SJSA1 (cell line): ENCODE data around the gene IQCE. TPM values are rescaled to one million over a fixed set of nuclear protein-coding genes. Genes with fewer than 3 reads are reported as not detected.
A peak's percentile ranks its signal among the peaks of the same experiment; 100 is the strongest.
"Not testable (repeated sequence)": the region's sequence is repeated elsewhere in the genome, so short reads cannot be mapped to it uniquely, and the experiment has no call there.

ENCODE experiments used
- DNase-seq, 2 experiments: peaks; one replicate each; pipeline ENCODE4 v3.0.0-alpha.2; 2015 to 2020; ENCODE audit warnings: low spot score in 2 of 2, low read depth in 1 of 2
- H3K27ac ChIP-seq: fragments of 250-450 bp; sonication (Bioruptor Pico); 2 replicates; pipeline ENCODE4 v1.5.1; 2020; ENCODE audit warnings: mild to moderate bottlenecking, moderate library complexity
- H3K27me3 ChIP-seq: fragments of 250-450 bp; sonication (Bioruptor Pico); replicated peaks from 2 replicates; pipeline ENCODE4 v1.5.1; 2020; ENCODE audit warnings: mild to moderate bottlenecking, moderate library complexity
- H3K36me3 ChIP-seq: fragments of 250-450 bp; sonication (Bioruptor Pico); 2 replicates; pipeline ENCODE4 v1.5.1; 2020; ENCODE audit warnings: mild to moderate bottlenecking
- H3K4me1 ChIP-seq: fragments of 250-450 bp; sonication (Bioruptor Pico); replicated peaks from 2 replicates; pipeline ENCODE4 v1.6.1; 2021; ENCODE audit warnings: mild to moderate bottlenecking
- H3K4me3 ChIP-seq: fragments of 250-450 bp; sonication (Bioruptor Pico); 2 replicates; pipeline ENCODE4 v1.5.1; 2020; ENCODE audit warnings: mild to moderate bottlenecking
- H3K9me3 ChIP-seq: fragments of 250-450 bp; sonication (Bioruptor Pico); replicated peaks from 2 replicates; pipeline ENCODE4 v1.5.1; 2020; ENCODE audit warnings: mild to moderate bottlenecking
- total RNA-seq: library from RNA; depleted of rRNA; stranded (reverse); fragments of >200 nt; shearing (Covaris generic); gene quantifications from 2 replicates; pipeline ENCODE4 v1.2.3, GENCODE V29; 2014

The IQCE gene
- total RNA-seq, 1 experiment from 2014 or later: 10.9 TPM

DNA sequence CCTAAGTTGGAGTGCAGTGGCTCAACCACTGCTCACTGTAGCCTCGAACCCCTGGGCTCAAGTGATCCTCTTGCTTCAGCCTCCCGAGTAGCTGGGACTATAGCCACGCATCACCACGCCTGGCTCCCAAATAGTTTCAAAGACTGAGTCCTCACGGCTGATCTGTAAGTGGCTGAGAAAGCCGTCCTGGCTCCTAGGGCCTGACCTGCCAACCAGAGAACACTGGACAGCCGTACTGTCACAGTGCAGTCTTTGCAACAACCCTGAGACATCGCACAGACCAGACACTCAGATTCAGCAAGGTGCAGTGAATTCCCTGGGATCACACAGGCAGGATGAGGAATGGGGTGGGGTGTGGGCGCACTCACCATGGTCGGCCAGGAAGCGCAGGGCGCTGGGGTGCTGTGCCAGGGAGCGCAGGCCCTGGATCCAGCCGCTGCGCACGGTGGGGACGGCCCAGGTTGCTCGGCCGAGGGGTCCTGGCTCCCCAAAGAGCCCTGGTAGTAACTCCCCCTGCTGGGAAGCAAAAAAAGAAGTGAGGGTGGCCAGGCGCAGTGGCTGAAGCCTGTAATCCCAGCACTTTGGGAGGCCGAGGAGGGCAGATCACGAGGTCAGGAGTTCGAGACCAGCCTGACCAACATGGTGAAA, 14.1 kb upstream of the IQCE start:
- Histone ChIP-seq H3K4me3 (no peak overlapping the region), H3K4me1 (no peaks in the 10 kb centered on the region), H3K27ac (no peak overlapping the region), H3K9me3 (no peaks in the 10 kb centered on the region), H3K27me3 (no peaks in the 10 kb centered on the region), H3K36me3 (peaks cover 52% of the 10 kb centered on the region)
- no peak for DNase-seq

DNA sequence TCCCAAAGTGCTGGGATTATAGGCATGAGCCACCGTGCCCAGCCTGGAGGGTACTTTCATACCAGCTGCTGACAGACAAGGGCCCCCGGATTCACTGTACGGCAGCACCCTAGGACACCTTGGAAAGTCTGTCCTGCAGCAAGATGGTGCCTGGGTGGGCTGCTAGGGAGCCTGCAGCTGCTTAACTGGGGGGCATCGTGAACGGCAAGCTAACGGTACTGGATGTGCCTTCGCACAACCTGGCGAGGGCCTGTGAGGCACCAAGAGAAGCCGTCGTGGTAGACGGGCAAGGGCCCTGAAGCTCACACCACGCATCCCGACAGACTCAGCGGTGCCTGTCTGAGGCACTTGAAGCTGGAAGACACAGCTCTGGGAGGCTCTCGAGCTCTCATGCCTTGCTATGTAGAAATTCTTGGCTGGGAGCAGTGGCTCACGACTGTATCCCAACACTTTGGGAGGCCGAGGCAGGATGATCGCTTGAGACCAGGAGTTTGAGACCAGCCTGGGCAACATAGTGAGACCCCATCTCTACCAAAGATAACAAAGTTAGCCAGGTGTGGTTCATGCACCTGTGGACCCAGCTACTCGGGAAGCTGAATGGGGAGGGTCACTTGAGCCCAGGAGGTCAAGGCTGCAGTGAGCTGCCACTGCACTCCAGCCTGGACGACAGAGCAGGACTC, 12.9 kb upstream of the IQCE start:
- no peak overlapping the region for H3K4me3 ChIP-seq
- no peaks in the 10 kb centered on the region for H3K4me1 ChIP-seq
- H3K27me3 ChIP-seq: no peaks in the 10 kb centered on the region
- H3K36me3 ChIP-seq: peaks cover 51% of the 10 kb centered on the region
- no peak overlapping the region for H3K27ac ChIP-seq
- no peaks in the 10 kb centered on the region for H3K9me3 ChIP-seq
- no peak for DNase-seq

DNA sequence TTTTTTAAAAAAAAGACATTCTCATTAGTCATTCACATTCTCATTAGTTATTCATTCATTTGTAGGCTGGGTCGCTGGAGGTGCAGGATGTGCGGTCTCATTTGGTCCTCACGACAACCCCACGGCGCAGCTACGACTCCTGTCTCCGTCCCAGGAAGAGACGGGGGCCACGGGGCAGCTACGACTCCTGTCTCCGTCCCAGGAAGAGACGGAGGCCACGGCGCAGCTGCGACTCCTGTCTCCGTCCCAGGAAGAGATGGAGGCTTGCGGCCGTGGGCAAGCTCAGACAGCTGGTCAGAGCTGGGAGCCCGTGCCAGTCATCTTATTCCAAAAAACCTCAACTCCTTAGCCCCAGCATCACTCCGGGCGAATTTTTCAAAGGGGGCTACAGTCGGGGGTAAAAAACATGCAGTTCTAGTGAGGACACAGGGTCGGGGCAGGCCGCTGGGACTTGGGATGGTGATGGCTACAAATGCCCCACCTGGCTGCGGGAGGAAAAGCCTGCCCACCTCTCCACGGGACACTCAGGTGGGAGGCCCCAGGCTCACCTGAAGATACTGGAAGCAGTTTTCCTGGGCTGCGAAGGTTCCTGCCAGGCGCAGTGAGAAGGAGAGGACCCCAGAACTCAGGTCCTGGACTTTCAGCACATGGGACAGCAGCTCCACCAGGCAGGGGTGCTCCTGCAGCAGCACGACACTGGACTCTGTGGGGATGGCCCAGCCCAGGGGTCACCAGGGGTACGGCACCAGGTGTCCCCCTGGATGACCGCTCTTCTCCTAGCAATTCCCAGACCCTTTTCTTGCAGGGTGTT, 11.8 kb upstream of the IQCE start:
- no peaks in the 10 kb centered on the region for H3K9me3 ChIP-seq
- H3K4me3 ChIP-seq: no peak overlapping the region
- no peaks in the 10 kb centered on the region for H3K4me1 ChIP-seq
- H3K36me3 ChIP-seq: peaks cover 48% of the 10 kb centered on the region
- H3K27ac ChIP-seq: no peak overlapping the region
- no peak for DNase-seq
- no peaks in the 10 kb centered on the region for H3K27me3 ChIP-seq

DNA sequence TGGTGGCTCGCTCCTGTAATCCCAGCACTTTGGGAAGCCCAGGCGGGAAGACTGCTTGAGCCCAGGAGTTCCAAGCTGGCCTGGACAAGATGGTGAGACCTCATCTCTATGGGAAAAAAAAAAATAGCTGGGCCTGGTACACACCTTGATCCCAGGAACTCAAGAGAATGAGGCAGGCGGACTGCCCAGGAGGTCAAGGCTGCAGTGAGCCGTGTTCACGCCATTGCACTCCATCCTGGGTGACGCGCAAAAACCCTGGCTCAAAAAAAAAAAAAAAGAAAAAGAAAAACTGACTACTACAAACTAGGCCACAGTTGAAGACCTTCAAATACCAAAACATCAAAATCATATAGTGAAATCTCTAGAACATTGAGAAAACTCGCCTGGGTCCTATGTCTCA, 7.4 kb upstream of the IQCE start:
- Histone ChIP-seq H3K27ac (no peak overlapping the region), H3K4me1 (peaks cover 8% of the 10 kb centered on the region), H3K27me3 (no peaks in the 10 kb centered on the region), H3K36me3 (peaks cover 37% of the 10 kb centered on the region), H3K9me3 (no peaks in the 10 kb centered on the region), H3K4me3 (no peak overlapping the region)
- DNase-seq: no peak

DNA sequence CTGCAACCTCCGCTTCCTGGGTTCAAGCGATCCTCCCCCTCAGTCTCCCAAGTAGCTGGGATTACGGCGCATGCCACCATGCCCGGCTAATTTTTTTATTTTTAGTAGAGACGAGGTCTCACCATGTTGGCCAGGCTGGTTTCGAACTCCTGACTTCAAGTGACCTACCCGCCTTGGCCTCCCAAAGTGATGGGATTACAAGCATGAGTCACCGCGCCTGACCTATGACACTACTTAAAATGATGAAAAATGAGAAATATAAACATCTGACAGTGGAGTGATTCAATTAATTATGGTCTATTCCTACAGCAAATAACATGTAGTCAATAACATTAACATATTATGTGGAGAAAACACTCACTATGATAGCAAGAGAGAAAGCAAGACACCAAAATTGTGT, 5.7 kb upstream of the IQCE start:
- no peak overlapping the region for H3K27ac ChIP-seq
- no peak for DNase-seq
- H3K9me3 ChIP-seq: no peaks in the 10 kb centered on the region
- no peak overlapping the region for H3K4me3 ChIP-seq
- no peaks in the 10 kb centered on the region for H3K27me3 ChIP-seq
- H3K4me1 ChIP-seq: peaks cover 8% of the 10 kb centered on the region
- H3K36me3 ChIP-seq: peaks cover 29% of the 10 kb centered on the region

DNA sequence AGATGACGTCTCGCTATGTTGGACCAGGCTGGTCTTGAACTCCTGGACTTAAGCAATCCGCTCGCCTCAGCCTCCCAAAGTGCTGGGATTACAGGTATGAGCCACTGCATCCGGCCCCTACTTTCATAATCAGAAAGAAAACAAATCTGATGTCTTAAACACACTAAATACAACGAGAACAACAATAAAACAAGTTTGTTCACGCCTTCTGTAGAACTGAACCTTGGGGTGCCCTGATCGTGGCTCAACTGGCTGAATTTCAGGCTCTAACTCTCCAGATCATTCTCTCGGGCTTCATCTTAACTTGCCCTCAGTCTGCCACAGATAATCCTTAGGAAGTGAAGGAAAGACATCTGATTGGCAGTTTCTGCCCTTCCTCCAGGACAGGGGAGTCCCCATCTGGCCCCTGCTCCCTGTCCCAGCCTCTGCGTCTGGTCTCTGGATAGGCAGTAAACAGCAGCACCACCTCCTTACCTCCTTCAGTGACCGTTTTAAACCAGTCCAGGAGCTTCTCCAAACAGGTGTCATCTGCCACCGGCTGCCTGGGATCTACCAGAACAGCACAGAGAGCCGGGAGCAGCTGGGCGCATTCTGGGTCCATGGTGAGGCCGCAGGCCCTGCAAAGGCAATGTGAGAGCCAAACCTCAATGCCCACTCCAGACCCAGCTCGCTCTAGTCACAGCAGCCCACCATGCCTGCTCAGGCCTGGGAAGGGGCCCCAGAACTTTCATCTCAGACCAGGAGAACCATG, 4.8 kb upstream of the IQCE start:
- 0 out of 2 replicates have a peak overlapping the region, but pooled peaks have one; percentile 66 for H3K4me3 ChIP-seq
- no peak for DNase-seq
- H3K9me3 ChIP-seq: 0 out of 2 replicates have a peak, but pooled peaks cover under 1% of the 10 kb centered on the region
- no peaks in the 10 kb centered on the region for H3K27me3 ChIP-seq
- peaks cover 14% of the 10 kb centered on the region for H3K4me1 ChIP-seq
- H3K27ac ChIP-seq: no peak overlapping the region
- peaks cover 28% of the 10 kb centered on the region for H3K36me3 ChIP-seq

DNA sequence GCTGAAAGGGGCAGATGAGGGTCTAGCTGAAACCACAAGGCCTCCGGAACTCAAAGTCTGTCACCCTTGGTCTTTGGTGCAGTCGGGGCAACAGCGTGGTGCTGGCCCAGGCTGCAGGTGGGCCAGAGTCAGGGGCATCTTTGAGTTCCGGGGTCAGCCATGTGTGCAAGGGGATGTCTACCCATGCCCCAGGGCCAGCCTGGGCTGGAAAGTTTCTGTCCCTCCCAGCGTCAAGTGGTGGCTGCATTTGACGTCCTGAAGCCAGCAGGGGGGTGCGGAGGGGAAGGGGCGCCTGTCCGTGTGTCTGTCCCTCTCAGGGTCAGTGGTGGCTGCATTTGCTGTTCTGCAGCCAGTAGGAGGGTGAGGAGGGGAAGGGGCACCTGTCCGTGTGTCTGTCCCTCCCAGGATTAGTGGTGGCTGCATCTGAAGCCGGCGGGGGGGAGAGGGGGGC, 4.1 kb upstream of the IQCE start:
- Histone ChIP-seq H3K27ac (no peak overlapping the region), H3K4me3 (peak overlapping the region; percentile 66), H3K4me1 (peaks cover 20% of the 10 kb centered on the region), H3K9me3 (peaks cover 4% of the 10 kb centered on the region; the same call in 1 of the 2 replicates), H3K27me3 (no peaks in the 10 kb centered on the region), H3K36me3 (peaks cover 27% of the 10 kb centered on the region)
- no peak for DNase-seq

DNA sequence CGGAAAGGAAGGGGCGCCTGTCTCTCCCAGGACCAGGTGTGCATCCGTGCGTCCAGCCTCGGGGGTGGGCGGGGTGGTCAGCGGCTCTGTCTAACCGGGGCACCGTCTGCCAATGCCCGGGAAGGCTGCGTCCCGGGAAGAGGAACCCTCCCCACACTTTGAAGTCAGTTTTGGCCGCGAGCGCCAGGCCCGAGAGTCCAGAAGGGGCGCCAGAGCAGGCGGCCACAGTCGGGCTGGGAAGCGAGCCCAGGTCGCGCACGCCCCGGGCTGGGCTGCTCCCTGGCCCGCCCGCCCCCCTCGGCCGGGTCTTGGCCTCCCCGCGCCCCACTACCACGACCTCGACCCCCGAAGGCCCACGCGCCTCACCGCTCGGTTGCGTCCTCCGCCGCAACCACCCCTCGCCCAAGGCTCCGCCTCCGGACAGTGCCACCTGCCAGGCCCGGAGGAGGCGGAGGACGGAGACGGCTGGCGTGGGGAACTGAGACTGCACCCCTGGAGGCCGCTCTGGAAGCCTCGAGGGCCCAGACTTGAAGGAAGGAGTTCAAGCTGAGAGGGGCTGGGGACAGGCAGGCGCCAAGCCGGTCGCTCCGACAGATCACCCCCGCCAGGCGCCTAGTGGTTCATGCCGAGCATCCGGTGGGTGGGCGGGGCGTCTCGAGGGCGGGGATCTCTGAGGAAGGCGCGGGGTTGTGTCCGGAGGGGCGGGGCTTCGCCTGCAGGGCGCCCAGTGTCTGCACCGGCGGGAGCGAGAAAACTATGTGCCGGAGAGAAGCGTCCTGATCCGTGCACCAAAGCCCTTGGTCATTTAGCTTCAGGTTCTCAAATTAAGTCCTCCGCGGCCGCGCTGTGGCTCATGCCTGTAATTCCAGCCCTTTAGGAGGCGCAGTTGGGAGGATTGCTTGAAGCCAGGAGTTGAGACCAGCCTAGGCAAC, 3.4 kb upstream of the IQCE start, which contains the start of gene BRAT1:
Gene BRAT1, minus strand, starts transcription at position 404 of the 932 bp plus-strand sequence. CDS start 1,093 bp downstream, outside the sequence.
- H3K36me3 ChIP-seq: peaks cover 24% of the 10 kb centered on the region
- H3K9me3 ChIP-seq: peaks cover 4% of the 10 kb centered on the region; the same call in 1 of the 2 replicates
- H3K4me1 ChIP-seq: peaks cover 23% of the 10 kb centered on the region
- H3K27me3 ChIP-seq: no peaks in the 10 kb centered on the region
- peak within 1 kb of the TSS; percentile 99 for H3K27ac ChIP-seq
- DNase-seq: peak; percentile 93 to 98
- peak within 1 kb of the TSS; percentile 66 for H3K4me3 ChIP-seq

DNA sequence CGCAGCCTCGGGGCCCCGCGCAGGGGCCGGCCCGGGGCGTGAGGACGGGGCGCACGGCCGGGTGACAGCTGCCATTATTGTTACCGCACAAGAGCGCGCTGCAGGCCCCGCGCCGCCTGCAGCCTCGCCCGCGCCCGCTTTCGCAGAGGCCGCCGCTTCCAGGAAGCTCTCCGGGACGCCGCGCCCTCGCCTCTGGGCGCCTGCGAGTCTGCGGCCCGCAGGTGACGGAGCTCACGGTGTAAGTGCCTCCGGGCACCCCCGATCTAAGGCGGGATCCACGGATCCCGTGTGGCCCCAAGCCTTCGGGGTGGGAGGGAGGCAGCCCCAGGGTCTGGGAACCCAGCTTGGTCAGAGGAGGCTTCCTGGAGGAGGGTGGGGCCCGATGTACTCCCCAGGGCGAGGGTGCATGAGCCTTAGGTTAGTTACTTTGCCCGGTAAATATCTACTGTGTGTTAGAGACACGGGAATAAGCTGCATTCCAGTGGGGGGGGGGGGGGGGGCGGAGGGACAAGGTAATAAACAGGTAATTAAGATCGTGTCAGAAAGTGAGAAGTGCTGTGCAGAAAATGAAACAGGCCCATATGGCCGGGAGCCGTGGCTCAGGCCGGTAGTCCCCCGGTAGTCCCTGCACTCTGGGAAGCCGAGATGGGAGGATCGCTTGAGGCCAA, 638 bp downstream of the IQCE start:
- Histone ChIP-seq H3K4me3 (peak overlapping the region; percentile 98), H3K36me3 (peaks cover 8% of the 10 kb centered on the region), H3K4me1 (peaks cover 18% of the 10 kb centered on the region), H3K27ac (peak overlapping the region; percentile 41), H3K27me3 (no peaks in the 10 kb centered on the region), H3K9me3 (peaks cover 4% of the 10 kb centered on the region; the same call in 1 of the 2 replicates)
- no peak for DNase-seq

DNA sequence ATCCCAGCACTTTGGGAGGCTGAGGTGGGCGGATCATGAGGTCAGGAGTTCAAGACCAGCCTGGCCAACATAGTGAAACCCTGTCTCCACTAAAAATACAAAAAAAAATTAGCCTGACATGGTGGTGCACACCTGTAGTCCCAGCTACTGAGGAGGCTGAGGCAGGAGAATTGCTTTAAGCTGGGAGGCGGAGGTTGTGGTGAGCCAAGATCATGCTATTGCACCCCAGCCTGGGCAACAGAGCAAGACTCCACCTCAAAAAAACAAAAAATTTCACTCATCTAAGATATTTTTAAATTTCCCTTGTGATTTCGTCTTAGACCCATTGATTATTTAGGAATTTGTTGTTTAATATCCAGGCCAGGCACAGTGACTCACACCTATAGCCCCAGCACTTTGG, 5.2 kb downstream of the IQCE start:
- not testable (repeated sequence) for H3K4me1 ChIP-seq, H3K9me3 ChIP-seq, H3K36me3 ChIP-seq, DNase-seq, H3K4me3 ChIP-seq, H3K27ac ChIP-seq, H3K27me3 ChIP-seq

DNA sequence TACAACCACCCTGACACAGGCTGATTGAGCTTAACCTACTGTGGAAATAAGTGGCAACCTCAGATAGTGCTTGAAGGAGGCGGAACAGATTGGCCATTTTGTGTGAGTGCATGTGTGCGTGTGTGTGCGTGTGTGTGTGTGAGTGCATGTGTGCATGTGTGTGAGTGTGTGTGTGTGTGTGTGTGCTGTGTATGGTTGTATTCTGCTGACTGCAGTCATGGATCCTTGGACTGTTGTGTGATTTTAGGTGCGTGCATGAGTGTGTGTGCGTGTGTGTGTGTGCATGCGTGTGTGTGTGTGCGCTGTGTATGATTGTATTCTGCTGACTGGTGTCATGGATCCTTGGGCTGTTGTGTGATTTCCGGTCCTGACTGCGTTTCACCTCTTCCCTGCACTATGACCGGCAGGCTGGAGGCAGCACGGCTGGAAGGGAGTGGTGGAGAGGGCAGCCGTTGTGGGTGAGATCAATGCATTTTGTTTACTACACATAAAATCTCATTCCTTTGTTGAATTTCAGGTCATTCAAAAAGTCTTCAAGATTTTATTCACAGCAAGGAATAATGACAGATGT, 6.3 kb downstream of the IQCE start:
- no peaks in the 10 kb centered on the region for H3K9me3 ChIP-seq
- no peaks in the 10 kb centered on the region for H3K36me3 ChIP-seq
- no peaks in the 10 kb centered on the region for H3K27me3 ChIP-seq
- DNase-seq: no peak
- H3K4me3 ChIP-seq: no peak overlapping the region
- no peak overlapping the region for H3K27ac ChIP-seq
- no peaks in the 10 kb centered on the region; the same call in 1 of the 2 replicates for H3K4me1 ChIP-seq

DNA sequence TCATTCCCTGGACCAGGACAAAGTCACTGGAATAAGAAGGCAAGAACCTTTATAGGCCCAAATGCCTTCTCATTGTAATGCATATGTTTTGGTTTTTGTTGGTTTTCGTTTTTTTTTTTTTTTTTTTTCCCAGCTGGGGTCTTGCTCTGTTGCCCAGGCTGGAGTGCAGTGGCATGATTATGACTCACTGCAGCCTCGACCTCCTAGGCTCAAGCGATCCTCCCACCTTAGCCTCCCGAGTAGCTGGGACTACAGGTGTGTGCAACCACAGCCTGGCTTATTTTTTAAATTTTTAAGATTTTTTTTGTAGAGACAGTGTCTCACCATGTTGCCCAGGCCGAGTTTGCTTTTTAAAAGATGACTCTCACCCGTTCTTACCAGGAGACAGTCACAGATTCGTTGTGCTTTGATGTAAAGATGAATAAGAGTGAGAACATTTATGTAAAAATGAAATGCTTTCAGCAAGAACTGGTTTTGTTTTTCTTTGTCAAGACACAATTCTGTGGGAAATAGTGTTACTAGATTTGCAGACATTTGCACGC, 7.6 kb downstream of the IQCE start:
- Histone ChIP-seq H3K27me3 (no peaks in the 10 kb centered on the region), H3K4me1 (no peaks in the 10 kb centered on the region), H3K36me3 (no peaks in the 10 kb centered on the region), H3K4me3 (no peak overlapping the region), H3K9me3 (no peaks in the 10 kb centered on the region), H3K27ac (no peak overlapping the region)
- DNase-seq: no peak
